ENCODE results near the gene OS9.

Gene OS9

GRCh38 chr12:57726151-57726883 is 32.4 kb downstream of the OS9 start:
- Mint-ChIP-seq H3K27me3 (no peaks in the 10 kb centered on the region), H3K4me1 (peaks cover 22% of the 10 kb centered on the region), H3K36me3 (peaks cover 9% of the 10 kb centered on the region), H3K27ac (no peak overlapping the region), H3K4me3 (no peak overlapping the region), H3K9me3 (no peaks in the 10 kb centered on the region)

GRCh38 chr12:57726884-57727757 is 33.2 kb downstream of the OS9 start:
- peaks cover 8% of the 10 kb centered on the region for H3K36me3 Mint-ChIP-seq
- H3K9me3 Mint-ChIP-seq, result no peaks in the 10 kb centered on the region
- H3K27ac Mint-ChIP-seq, result no peak overlapping the region
- no peaks in the 10 kb centered on the region for H3K27me3 Mint-ChIP-seq
- peaks cover 17% of the 10 kb centered on the region for H3K4me1 Mint-ChIP-seq
- no peak overlapping the region for H3K4me3 Mint-ChIP-seq

GRCh38 chr12:57727758-57728395 is 33.9 kb downstream of the OS9 start:
- Mint-ChIP-seq H3K27ac (no peak overlapping the region), H3K36me3 (peaks cover 9% of the 10 kb centered on the region), H3K4me1 (peaks cover 17% of the 10 kb centered on the region), H3K4me3 (no peak overlapping the region), H3K9me3 (no peaks in the 10 kb centered on the region), H3K27me3 (no peaks in the 10 kb centered on the region)

GRCh38 chr12:57729321-57729844 is 35.5 kb downstream of the OS9 start:
- Mint-ChIP-seq H3K9me3 (no peaks in the 10 kb centered on the region), H3K27me3 (no peaks in the 10 kb centered on the region), H3K4me3 (no peak overlapping the region), H3K27ac (peak overlapping the region; percentile 49), H3K36me3 (peaks cover 9% of the 10 kb centered on the region), H3K4me1 (peaks cover 7% of the 10 kb centered on the region)

- Mint-ChIP-seq H3K27ac (no peak overlapping the region), H3K27me3 (no peaks in the 10 kb centered on the region), H3K36me3 (peaks cover 9% of the 10 kb centered on the region), H3K4me1 (peaks cover 9% of the 10 kb centered on the region), H3K4me3 (no peak overlapping the region), H3K9me3 (no peaks in the 10 kb centered on the region)
Observed at GRCh38 chr12:57730336-57731067, 36.6 kb downstream of the OS9 start.

- no peaks in the 10 kb centered on the region for H3K9me3 Mint-ChIP-seq
- H3K27ac Mint-ChIP-seq, result no peak overlapping the region
- no peaks in the 10 kb centered on the region for H3K27me3 Mint-ChIP-seq
- no peak overlapping the region for H3K4me3 Mint-ChIP-seq
- peaks cover 14% of the 10 kb centered on the region for H3K4me1 Mint-ChIP-seq
- peaks cover 11% of the 10 kb centered on the region for H3K36me3 Mint-ChIP-seq
Observed at GRCh38 chr12:57731411-57732080, 37.6 kb downstream of the OS9 start.

GRCh38 chr12:57732270-57732669 is 38.3 kb downstream of the OS9 start:
- Mint-ChIP-seq H3K27ac (peak overlapping the region; percentile 71), H3K4me1 (peaks cover 17% of the 10 kb centered on the region), H3K4me3 (no peak overlapping the region), H3K36me3 (peaks cover 11% of the 10 kb centered on the region), H3K9me3 (no peaks in the 10 kb centered on the region), H3K27me3 (no peaks in the 10 kb centered on the region)

GRCh38 chr12:57732726-57733593 is 39.0 kb downstream of the OS9 start:
- Mint-ChIP-seq H3K4me3 (no peak overlapping the region), H3K36me3 (peaks cover 11% of the 10 kb centered on the region), H3K4me1 (peaks cover 17% of the 10 kb centered on the region), H3K9me3 (no peaks in the 10 kb centered on the region), H3K27ac (peak overlapping the region; percentile 71), H3K27me3 (no peaks in the 10 kb centered on the region)

GRCh38 chr12:57733928-57734327 is 40.0 kb downstream of the OS9 start:
- Mint-ChIP-seq H3K36me3 (peaks cover 7% of the 10 kb centered on the region), H3K27me3 (no peaks in the 10 kb centered on the region)

GRCh38 chr12:57734591-57734990 is 40.7 kb downstream of the OS9 start:
- Mint-ChIP-seq H3K4me3 (no peak overlapping the region), H3K27ac (no peak overlapping the region), H3K4me1 (peaks cover 25% of the 10 kb centered on the region), H3K27me3 (no peaks in the 10 kb centered on the region), H3K36me3 (peaks cover 7% of the 10 kb centered on the region), H3K9me3 (no peaks in the 10 kb centered on the region)

More at GRCh38 chr12:57733928-57734327, 40.0 kb downstream of the OS9 start:
- no peak overlapping the region for H3K4me3 Mint-ChIP-seq
- H3K27ac Mint-ChIP-seq, result no peak overlapping the region
- H3K9me3 Mint-ChIP-seq, result no peaks in the 10 kb centered on the region
- peaks cover 18% of the 10 kb centered on the region for H3K4me1 Mint-ChIP-seq

GRCh38 chr12:57735198-57735855 is 41.4 kb downstream of the OS9 start:
- Mint-ChIP-seq H3K4me3 (no peak overlapping the region), H3K9me3 (no peaks in the 10 kb centered on the region), H3K4me1 (peaks cover 31% of the 10 kb centered on the region), H3K27ac (peak overlapping the region; percentile 30), H3K27me3 (no peaks in the 10 kb centered on the region), H3K36me3 (peaks cover 5% of the 10 kb centered on the region)

GRCh38 chr12:57735952-57736740 is 42.2 kb downstream of the OS9 start:
- Mint-ChIP-seq H3K9me3 (no peaks in the 10 kb centered on the region), H3K4me3 (no peak overlapping the region), H3K27ac (peak overlapping the region; percentile 65), H3K36me3 (peaks cover 5% of the 10 kb centered on the region), H3K4me1 (peaks cover 39% of the 10 kb centered on the region), H3K27me3 (no peaks in the 10 kb centered on the region)
